ENCODE measurements around the gene TENM4. TPM values are rescaled to one million over a fixed set of nuclear protein-coding genes. Genes with fewer than 3 reads are reported as not detected.
A peak's percentile ranks its signal among the peaks of the same experiment; 100 is the strongest.

TENM4 gene
- total RNA-seq, 1 donor from 2014 or later, result 43.2 TPM

GRCh38 chr11:79461666-79462645 is 21.1 kb upstream of the TENM4 start:
- Mint-ChIP-seq H3K27me3 (ENCODE audit: low read depth) (no peaks in the 10 kb centered on the region), H3K9me3 (no peaks in the 10 kb centered on the region), H3K27ac (ENCODE audit: unreplicated experiment) (no peak overlapping the region), H3K4me3 (no peak overlapping the region), H3K4me1 (peaks cover 9% of the 10 kb centered on the region), H3K36me3 (ENCODE audit: low read depth) (no peaks in the 10 kb centered on the region)
- TF ChIP-seq CTCF (conservative IDR thresholded peaks at IDR 0.05), result no peak
- DNase-seq (ENCODE audit: low read depth, low spot score), result no peak

GRCh38 chr11:79461144-79461543 is 20.3 kb upstream of the TENM4 start:
- TF ChIP-seq CTCF (conservative IDR thresholded peaks at IDR 0.05), result peak; percentile 71

GRCh38 chr11:79458709-79459108 is 17.9 kb upstream of the TENM4 start:
- Mint-ChIP-seq H3K27ac (ENCODE audit: unreplicated experiment) (peak overlapping the region; percentile 44), H3K36me3 (ENCODE audit: low read depth) (no peaks in the 10 kb centered on the region), H3K9me3 (no peaks in the 10 kb centered on the region), H3K4me3 (no peak overlapping the region), H3K27me3 (ENCODE audit: low read depth) (peaks cover 4% of the 10 kb centered on the region), H3K4me1 (peaks cover 32% of the 10 kb centered on the region)
- DNase-seq (ENCODE audit: low read depth, low spot score), result no peak
- no peak for TF ChIP-seq CTCF (conservative IDR thresholded peaks at IDR 0.05)

More at GRCh38 chr11:79461144-79461543, 20.3 kb upstream of the TENM4 start:
- Mint-ChIP-seq H3K4me3 (no peak overlapping the region), H3K36me3 (ENCODE audit: low read depth) (no peaks in the 10 kb centered on the region), H3K4me1 (peaks cover 16% of the 10 kb centered on the region), H3K27me3 (ENCODE audit: low read depth) (peaks cover 2% of the 10 kb centered on the region), H3K9me3 (no peaks in the 10 kb centered on the region), H3K27ac (ENCODE audit: unreplicated experiment) (no peak overlapping the region)
- no peak for DNase-seq (ENCODE audit: low read depth, low spot score)

GRCh38 chr11:79456501-79456900 is 15.7 kb upstream of the TENM4 start:
- TF ChIP-seq CTCF (conservative IDR thresholded peaks at IDR 0.05), result no peak
- Mint-ChIP-seq H3K4me1 (peaks cover 33% of the 10 kb centered on the region), H3K27ac (ENCODE audit: unreplicated experiment) (peak overlapping the region; percentile 40), H3K27me3 (ENCODE audit: low read depth) (peaks cover 4% of the 10 kb centered on the region), H3K9me3 (no peaks in the 10 kb centered on the region), H3K4me3 (no peak overlapping the region), H3K36me3 (ENCODE audit: low read depth) (no peaks in the 10 kb centered on the region)
- DNase-seq (ENCODE audit: low read depth, low spot score), result no peak

GRCh38 chr11:79453617-79454016 is 12.8 kb upstream of the TENM4 start:
- no peak overlapping the region for H3K27ac Mint-ChIP-seq (ENCODE audit: unreplicated experiment)

More at GRCh38 chr11:79453617-79454016, 12.8 kb upstream of the TENM4 start:
- Mint-ChIP-seq H3K27me3 (ENCODE audit: low read depth) (peaks cover 4% of the 10 kb centered on the region), H3K4me1 (peaks cover 28% of the 10 kb centered on the region), H3K36me3 (ENCODE audit: low read depth) (no peaks in the 10 kb centered on the region), H3K4me3 (no peak overlapping the region), H3K9me3 (no peaks in the 10 kb centered on the region)
- no peak for TF ChIP-seq CTCF (conservative IDR thresholded peaks at IDR 0.05)
- no peak for DNase-seq (ENCODE audit: low read depth, low spot score)
